ENCODE results near the gene NOM1.

GRCh38 chr7:157021871-157022680 is 72.6 kb downstream of the NOM1 start:
- no peak for TF ChIP-seq POLR2A (IDR thresholded peaks at IDR 0.05; ENCODE audit: low read depth)
- TF ChIP-seq CTCF (IDR thresholded peaks at IDR 0.05): no peak

Measured in esophagus muscularis mucosa (tissue), 3 donors.